ENCODE measurements around the gene FRRS1.

GRCh38 chr1:99674115-99675064, 92.0 kb downstream of the FRRS1 start:
- no peak for TF ChIP-seq EZH2 (IDR thresholded peaks at IDR 0.05; ENCODE audit: insufficient read depth, poor library complexity, severe bottlenecking)
- no peak for TF ChIP-seq EZH2phosphoT487 (IDR thresholded peaks at IDR 0.05; ENCODE audit: insufficient read depth, low read depth)

All from GM23248 (cell line).